Measurements from ENCODE around the gene ZEB2.

The ZEB2 gene

GRCh38 chr2:144512891-144513351, 7.0 kb downstream of the ZEB2 start:
- DNase-seq (ENCODE audit: low read depth), result no peak

GRCh38 chr2:144512470-144512869, 7.4 kb downstream of the ZEB2 start:
- no peak for DNase-seq (ENCODE audit: low read depth)

GRCh38 chr2:144511937-144512336, 8.0 kb downstream of the ZEB2 start:
- no peak for DNase-seq (ENCODE audit: low read depth)

GRCh38 chr2:144511226-144511810, 8.6 kb downstream of the ZEB2 start:
- no peak for DNase-seq (ENCODE audit: low read depth)

GRCh38 chr2:144510294-144510991, 9.5 kb downstream of the ZEB2 start:
- no peak for DNase-seq (ENCODE audit: low read depth)

- no peak for DNase-seq (ENCODE audit: low read depth)
These were observed 10.1 kb downstream of the ZEB2 start for GRCh38 chr2:144509879-144510221.

- no peak for DNase-seq (ENCODE audit: low read depth)
These were observed 10.7 kb downstream of the ZEB2 start for GRCh38 chr2:144509001-144509878.

GRCh38 chr2:144508172-144508851, 11.6 kb downstream of the ZEB2 start:
- DNase-seq (ENCODE audit: low read depth), result no peak

GRCh38 chr2:144507441-144508171, 12.3 kb downstream of the ZEB2 start:
- no peak for DNase-seq (ENCODE audit: low read depth)

- DNase-seq (ENCODE audit: low read depth), result no peak
These were observed 14.6 kb downstream of the ZEB2 start for GRCh38 chr2:144505245-144505831.

- no peak for DNase-seq (ENCODE audit: low read depth)
These were observed 15.7 kb downstream of the ZEB2 start for GRCh38 chr2:144504218-144504641.

GRCh38 chr2:144503242-144503641, 16.7 kb downstream of the ZEB2 start:
- no peak for DNase-seq (ENCODE audit: low read depth)

- DNase-seq (ENCODE audit: low read depth), result no peak
These were observed 17.6 kb downstream of the ZEB2 start for GRCh38 chr2:144502369-144502768.

- no peak for DNase-seq (ENCODE audit: low read depth)
These were observed 18.3 kb downstream of the ZEB2 start for GRCh38 chr2:144501627-144502026.

- DNase-seq (ENCODE audit: low read depth), result no peak
These were observed 18.8 kb downstream of the ZEB2 start for GRCh38 chr2:144501118-144501517.

GRCh38 chr2:144500563-144500962, 19.4 kb downstream of the ZEB2 start:
- DNase-seq (ENCODE audit: low read depth), result no peak

- no peak for DNase-seq (ENCODE audit: low read depth)
These were observed 21.6 kb downstream of the ZEB2 start for GRCh38 chr2:144498277-144498676.

- no peak for DNase-seq (ENCODE audit: low read depth)
These were observed 22.8 kb downstream of the ZEB2 start for GRCh38 chr2:144496977-144497598.

GRCh38 chr2:144496092-144496976, 23.6 kb downstream of the ZEB2 start:
- no peak for DNase-seq (ENCODE audit: low read depth)

Measured in activated T-cell treated with anti-CD3 and anti-CD28 coated beads for 1 hour (primary cell).